ENCODE data around the gene CETN1.

DNA sequence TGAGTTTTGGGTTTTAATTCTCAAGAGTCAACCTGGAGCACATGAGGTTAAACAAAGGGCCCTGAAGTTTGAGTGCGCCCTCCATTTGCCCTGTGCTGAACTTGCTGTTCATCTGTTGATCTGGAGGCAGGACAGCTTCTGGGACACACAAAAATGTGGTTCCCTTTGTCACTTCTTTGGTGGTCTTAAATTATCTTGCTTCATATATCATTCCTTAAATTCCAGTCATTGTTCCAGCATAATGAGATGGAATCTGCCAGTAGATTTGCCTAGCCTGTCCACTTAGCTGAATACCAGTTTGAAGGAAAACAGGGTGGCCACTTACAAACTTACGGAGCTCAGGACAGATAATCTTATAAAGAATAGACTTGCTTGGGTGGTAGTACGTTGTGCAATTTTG, 916 bp downstream of the CETN1 start:
- TF ChIP-seq CTCF (conservative IDR thresholded peaks at IDR 0.05; ENCODE audit: low read depth, low read length) (no peak), EZH2 (IDR thresholded peaks at IDR 0.05; ENCODE audit: borderline replicate concordance, low read depth, low read length, poor library complexity, severe bottlenecking) (no peak)

Data from A673 (cell line).